ENCODE measurements around the gene CHADL.

CHADL gene

GRCh38 chr22:41248758-41249157 is 8.0 kb upstream of the CHADL start:
- Histone ChIP-seq H3F3A (ENCODE audit: control insufficient read depth, insufficient read depth) (peaks cover 10% of the 10 kb centered on the region; the same call in 1 of the 2 replicates), H3K79me2 (ENCODE audit: control insufficient read depth, low read length) (no peaks in the 10 kb centered on the region), H3K4me2 (ENCODE audit: low read length) (no peak overlapping the region), H4K20me1 (ENCODE audit: control insufficient read depth, insufficient read depth, low read depth, low read length) (no peaks in the 10 kb centered on the region), H3K27me3 (ENCODE audit: control insufficient read depth, low read length) (no peaks in the 10 kb centered on the region), H3K4me3 (ENCODE audit: low read length) (no peak overlapping the region), H3K36me3 (ENCODE audit: control insufficient read depth, low read length) (peaks cover 76% of the 10 kb centered on the region), H3K9me3 (ENCODE audit: control insufficient read depth, insufficient read depth, low read length) (no peaks in the 10 kb centered on the region), H3K4me1 (ENCODE audit: control insufficient read depth, low read length) (no peaks in the 10 kb centered on the region), H3K27ac (ENCODE audit: low read depth, low read length) (no peak overlapping the region), H3K9me2 (replicated peaks; ENCODE audit: control insufficient read depth, low read length) (no peaks in the 10 kb centered on the region)
- TF ChIP-seq EZH2phosphoT487 (IDR thresholded peaks at IDR 0.05; ENCODE audit: borderline replicate concordance, low read length), result no peak
- no peak for TF ChIP-seq CTCF (IDR thresholded peaks at IDR 0.05; ENCODE audit: low read depth, low read length, poor library complexity, severe bottlenecking)

DNA sequence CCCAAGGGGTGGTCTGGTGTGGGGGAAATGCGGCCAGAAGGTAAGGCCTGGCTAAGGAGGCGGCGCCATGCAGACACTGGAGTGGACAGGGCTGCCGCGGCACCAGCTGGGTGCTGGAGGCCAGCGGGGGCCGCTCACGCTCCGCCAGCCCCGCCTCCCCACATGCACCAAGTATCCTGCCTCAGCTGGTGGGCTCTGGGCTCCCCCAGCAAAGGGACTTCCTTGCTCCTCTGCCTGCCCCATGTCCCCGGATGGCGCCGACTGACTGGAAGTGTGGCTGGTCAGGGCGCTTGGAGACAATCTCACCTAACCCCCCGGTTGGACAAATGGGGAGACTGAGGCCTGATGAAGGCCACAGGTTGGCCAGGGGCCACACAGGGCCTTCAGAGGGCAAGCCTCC is 7.6 kb upstream of the CHADL start:
- peaks cover 72% of the 10 kb centered on the region for H3K36me3 ChIP-seq (ENCODE audit: control insufficient read depth, low read length)
- H3K79me2 ChIP-seq (ENCODE audit: control insufficient read depth, low read length), result no peaks in the 10 kb centered on the region

GRCh38 chr22:41247703-41248102 is 7.0 kb upstream of the CHADL start:
- Histone ChIP-seq H3K4me2 (ENCODE audit: low read length) (no peak overlapping the region), H3K27ac (ENCODE audit: low read depth, low read length) (no peak overlapping the region), H4K20me1 (ENCODE audit: control insufficient read depth, insufficient read depth, low read depth, low read length) (no peaks in the 10 kb centered on the region), H3K27me3 (ENCODE audit: control insufficient read depth, low read length) (no peaks in the 10 kb centered on the region), H3K79me2 (ENCODE audit: control insufficient read depth, low read length) (no peaks in the 10 kb centered on the region), H3K36me3 (ENCODE audit: control insufficient read depth, low read length) (peaks cover 66% of the 10 kb centered on the region), H3K4me3 (ENCODE audit: low read length) (no peak overlapping the region), H3K9me3 (ENCODE audit: control insufficient read depth, insufficient read depth, low read length) (no peaks in the 10 kb centered on the region), H3F3A (ENCODE audit: control insufficient read depth, insufficient read depth) (peaks cover 10% of the 10 kb centered on the region; the same call in 1 of the 2 replicates), H3K9me2 (replicated peaks; ENCODE audit: control insufficient read depth, low read length) (no peaks in the 10 kb centered on the region), H3K4me1 (ENCODE audit: control insufficient read depth, low read length) (no peaks in the 10 kb centered on the region)
- TF ChIP-seq EZH2phosphoT487 (IDR thresholded peaks at IDR 0.05; ENCODE audit: borderline replicate concordance, low read length) (no peak), CTCF (IDR thresholded peaks at IDR 0.05; ENCODE audit: low read depth, low read length, poor library complexity, severe bottlenecking) (no peak)

More for the DNA sequence above, 7.6 kb upstream of the CHADL start:
- TF ChIP-seq EZH2phosphoT487 (IDR thresholded peaks at IDR 0.05; ENCODE audit: borderline replicate concordance, low read length), result no peak
- no peak for TF ChIP-seq CTCF (IDR thresholded peaks at IDR 0.05; ENCODE audit: low read depth, low read length, poor library complexity, severe bottlenecking)
- Histone ChIP-seq H3K9me3 (ENCODE audit: control insufficient read depth, insufficient read depth, low read length) (no peaks in the 10 kb centered on the region), H3K4me3 (ENCODE audit: low read length) (no peak overlapping the region), H3F3A (ENCODE audit: control insufficient read depth, insufficient read depth) (peaks cover 10% of the 10 kb centered on the region; the same call in 1 of the 2 replicates), H3K4me1 (ENCODE audit: control insufficient read depth, low read length) (no peaks in the 10 kb centered on the region), H4K20me1 (ENCODE audit: control insufficient read depth, insufficient read depth, low read depth, low read length) (no peaks in the 10 kb centered on the region), H3K27me3 (ENCODE audit: control insufficient read depth, low read length) (no peaks in the 10 kb centered on the region), H3K27ac (ENCODE audit: low read depth, low read length) (no peak overlapping the region), H3K4me2 (ENCODE audit: low read length) (no peak overlapping the region), H3K9me2 (replicated peaks; ENCODE audit: control insufficient read depth, low read length) (no peaks in the 10 kb centered on the region)

All from DOHH2 (cell line).